ENCODE results near the gene COL15A1.

DNA sequence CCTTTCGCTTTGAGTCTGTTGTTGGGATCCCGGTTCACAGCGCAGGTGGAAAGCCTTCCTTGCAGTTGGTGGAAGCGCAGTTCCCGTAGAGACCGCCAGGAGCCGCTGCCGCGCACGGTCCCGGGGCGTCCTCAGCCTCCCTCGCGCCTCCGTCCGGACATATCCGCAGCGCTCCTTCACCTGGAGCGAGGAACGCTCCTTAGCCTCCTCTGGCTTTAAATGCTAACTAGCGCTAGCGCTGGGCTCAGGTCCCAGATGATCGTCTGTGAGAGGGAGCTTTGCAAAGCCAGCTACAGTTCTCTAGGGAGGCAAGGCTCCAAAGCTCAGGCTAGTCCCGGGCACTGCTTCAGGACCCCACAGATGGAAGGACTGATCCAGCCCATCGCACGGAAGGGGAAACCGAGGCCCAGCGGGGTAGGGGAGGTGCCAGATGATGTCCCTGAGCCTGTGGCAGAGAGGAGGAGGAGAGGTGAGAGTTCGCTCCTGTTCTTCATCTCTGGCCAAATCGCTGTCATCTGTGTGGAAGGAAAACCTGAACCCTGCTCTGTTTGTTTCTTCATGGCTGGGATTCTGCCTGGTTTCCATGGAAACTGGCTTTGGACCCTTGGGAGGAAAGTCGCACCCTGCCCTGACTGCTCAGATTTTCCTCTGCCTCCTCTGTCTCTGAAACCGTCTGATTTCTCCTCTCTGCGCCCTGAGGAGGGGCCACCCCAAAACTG, 31.4 kb downstream of the COL15A1 start:
- TF ChIP-seq, protein P1, sequence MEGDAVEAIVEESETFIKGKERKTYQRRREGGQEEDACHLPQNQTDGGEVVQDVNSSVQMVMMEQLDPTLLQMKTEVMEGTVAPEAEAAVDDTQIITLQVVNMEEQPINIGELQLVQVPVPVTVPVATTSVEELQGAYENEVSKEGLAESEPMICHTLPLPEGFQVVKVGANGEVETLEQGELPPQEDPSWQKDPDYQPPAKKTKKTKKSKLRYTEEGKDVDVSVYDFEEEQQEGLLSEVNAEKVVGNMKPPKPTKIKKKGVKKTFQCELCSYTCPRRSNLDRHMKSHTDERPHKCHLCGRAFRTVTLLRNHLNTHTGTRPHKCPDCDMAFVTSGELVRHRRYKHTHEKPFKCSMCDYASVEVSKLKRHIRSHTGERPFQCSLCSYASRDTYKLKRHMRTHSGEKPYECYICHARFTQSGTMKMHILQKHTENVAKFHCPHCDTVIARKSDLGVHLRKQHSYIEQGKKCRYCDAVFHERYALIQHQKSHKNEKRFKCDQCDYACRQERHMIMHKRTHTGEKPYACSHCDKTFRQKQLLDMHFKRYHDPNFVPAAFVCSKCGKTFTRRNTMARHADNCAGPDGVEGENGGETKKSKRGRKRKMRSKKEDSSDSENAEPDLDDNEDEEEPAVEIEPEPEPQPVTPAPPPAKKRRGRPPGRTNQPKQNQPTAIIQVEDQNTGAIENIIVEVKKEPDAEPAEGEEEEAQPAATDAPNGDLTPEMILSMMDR (IDR thresholded peaks at IDR 0.05; ENCODE audit: insufficient read depth, low read length): peak; percentile 96
- TF ChIP-seq POLR2AphosphoS5 (IDR thresholded peaks at IDR 0.05; ENCODE audit: low read depth) (no peak), GABPA (IDR thresholded peaks at IDR 0.05; ENCODE audit: low read depth) (no peak)
- TF ChIP-seq, protein P2, sequence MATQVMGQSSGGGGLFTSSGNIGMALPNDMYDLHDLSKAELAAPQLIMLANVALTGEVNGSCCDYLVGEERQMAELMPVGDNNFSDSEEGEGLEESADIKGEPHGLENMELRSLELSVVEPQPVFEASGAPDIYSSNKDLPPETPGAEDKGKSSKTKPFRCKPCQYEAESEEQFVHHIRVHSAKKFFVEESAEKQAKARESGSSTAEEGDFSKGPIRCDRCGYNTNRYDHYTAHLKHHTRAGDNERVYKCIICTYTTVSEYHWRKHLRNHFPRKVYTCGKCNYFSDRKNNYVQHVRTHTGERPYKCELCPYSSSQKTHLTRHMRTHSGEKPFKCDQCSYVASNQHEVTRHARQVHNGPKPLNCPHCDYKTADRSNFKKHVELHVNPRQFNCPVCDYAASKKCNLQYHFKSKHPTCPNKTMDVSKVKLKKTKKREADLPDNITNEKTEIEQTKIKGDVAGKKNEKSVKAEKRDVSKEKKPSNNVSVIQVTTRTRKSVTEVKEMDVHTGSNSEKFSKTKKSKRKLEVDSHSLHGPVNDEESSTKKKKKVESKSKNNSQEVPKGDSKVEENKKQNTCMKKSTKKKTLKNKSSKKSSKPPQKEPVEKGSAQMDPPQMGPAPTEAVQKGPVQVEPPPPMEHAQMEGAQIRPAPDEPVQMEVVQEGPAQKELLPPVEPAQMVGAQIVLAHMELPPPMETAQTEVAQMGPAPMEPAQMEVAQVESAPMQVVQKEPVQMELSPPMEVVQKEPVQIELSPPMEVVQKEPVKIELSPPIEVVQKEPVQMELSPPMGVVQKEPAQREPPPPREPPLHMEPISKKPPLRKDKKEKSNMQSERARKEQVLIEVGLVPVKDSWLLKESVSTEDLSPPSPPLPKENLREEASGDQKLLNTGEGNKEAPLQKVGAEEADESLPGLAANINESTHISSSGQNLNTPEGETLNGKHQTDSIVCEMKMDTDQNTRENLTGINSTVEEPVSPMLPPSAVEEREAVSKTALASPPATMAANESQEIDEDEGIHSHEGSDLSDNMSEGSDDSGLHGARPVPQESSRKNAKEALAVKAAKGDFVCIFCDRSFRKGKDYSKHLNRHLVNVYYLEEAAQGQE (IDR thresholded peaks at IDR 0.05; ENCODE audit: insufficient replicate concordance, low read depth): no peak
